GM12878 (cell line): ENCODE data around the gene TNFRSF1A.

Experiments used
- BCLAF1 ChIP-seq: fragments of 450-650 bp; IDR thresholded peaks from 2 replicates; pipeline ENCODE4 v1.6.1; 2017; ENCODE audit warnings: antibody characterized with exemption, mild to moderate bottlenecking, moderate library complexity
- POLR2AphosphoS5 ChIP-seq: IDR thresholded peaks from 2 replicates; pipeline ENCODE4 v1.6.1; 2011; ENCODE audit warnings: mild to moderate bottlenecking, low read length, inconsistent platforms

GRCh38 chr12:6384499-6385436, 42.9 kb upstream of the TNFRSF1A start:
- TF ChIP-seq BCLAF1 = no peak
- no peak for TF ChIP-seq POLR2AphosphoS5
